Upper lobe of right lung (tissue), 1 donor: ENCODE data around the gene LIMD2. TPM values are rescaled to one million over a fixed set of nuclear protein-coding genes. Genes with fewer than 3 reads are reported as not detected.

Source experiments
- ATAC-seq: fragments of 200-7000 bp; cut with Tn5 transposase; one replicate; pipeline ENCODE4 v1.9.1; 2020; ENCODE audit warnings: mild to moderate bottlenecking, moderate library complexity
- DNase-seq: peaks from one replicate; pipeline ENCODE4 v3.0.0-alpha.2; 2020
- H3K27ac ChIP-seq: fragments of 200-600 bp; one replicate; pipeline ENCODE4 v1.8.0; 2022
- H3K27me3 ChIP-seq: fragments of 200-600 bp; one replicate; pipeline ENCODE4 v1.8.0; 2022; ENCODE audit warnings: mild to moderate bottlenecking
- H3K36me3 ChIP-seq: fragments of 200-600 bp; one replicate; pipeline ENCODE4 v1.8.0; 2022
- H3K4me1 ChIP-seq: fragments of 200-600 bp; one replicate; pipeline ENCODE4 v1.8.0; 2022
- H3K4me3 ChIP-seq: fragments of 200-600 bp; one replicate; pipeline ENCODE4 v1.8.0; 2022; ENCODE audit warnings: mild to moderate bottlenecking
- H3K9me3 ChIP-seq: fragments of 200-600 bp; one replicate; pipeline ENCODE4 v1.8.0; 2022
- CTCF ChIP-seq: fragments of 200-600 bp; IDR thresholded peaks from one replicate; pipeline ENCODE4 v1.8.0; 2022; ENCODE audit warnings: antibody characterized with exemption
- intact Hi-C: fragments of 100-400 bp; cut with DNase I; formaldehyde crosslinking; loops from one replicate; pipeline ENCODE4 v1.11.0; 2022
- total RNA-seq: library from RNA; stranded (reverse); fragmentation: NEBNext Ultra II Directional; extraction: Animal tissue kit (Norgen Biotek cat#: 25700); gene quantifications from one replicate; pipeline ENCODE4 v1.2.1, GENCODE V29; 2021
- donor health status: DM: no; HTN: yes; CAD: no; lungs with severe emphysema.

The LIMD2 gene
- total RNA-seq, 1 donor from 2014 or later: 22.9 TPM

GRCh38 chr17:63696381-63696961, 3.5 kb downstream of the LIMD2 start:
- no peak overlapping the region for H3K4me3 ChIP-seq
- peaks cover 34% of the 10 kb centered on the region for H3K36me3 ChIP-seq
- H3K27me3 ChIP-seq: no peaks in the 10 kb centered on the region
- ATAC-seq (peak; percentile 1), DNase-seq (no peak)
- TF ChIP-seq CTCF: peak; percentile 43
- H3K27ac ChIP-seq: peak overlapping the region; percentile 25
- no peaks in the 10 kb centered on the region for H3K9me3 ChIP-seq
- intact Hi-C loops: no loop called here
- peaks cover 23% of the 10 kb centered on the region for H3K4me1 ChIP-seq

GRCh38 chr17:63695889-63696288, 4.0 kb downstream of the LIMD2 start:
- no peak for DNase-seq
- ATAC-seq: no peak
- Histone ChIP-seq H3K9me3 (no peaks in the 10 kb centered on the region), H3K36me3 (peaks cover 39% of the 10 kb centered on the region), H3K4me3 (no peak overlapping the region), H3K4me1 (peaks cover 17% of the 10 kb centered on the region), H3K27ac (no peak overlapping the region), H3K27me3 (no peaks in the 10 kb centered on the region)
- TF ChIP-seq CTCF: no peak
- intact Hi-C loops: no loop called here

- no peak for TF ChIP-seq CTCF
- ATAC-seq: no peak
- H3K4me1 ChIP-seq: peaks cover 17% of the 10 kb centered on the region
- H3K36me3 ChIP-seq: peaks cover 47% of the 10 kb centered on the region
- H3K4me3 ChIP-seq: no peak overlapping the region
- intact Hi-C loops: no loop called here
- no peak for DNase-seq
- H3K27ac ChIP-seq: no peak overlapping the region
- H3K27me3 ChIP-seq: no peaks in the 10 kb centered on the region
- H3K9me3 ChIP-seq: no peaks in the 10 kb centered on the region
Measured at GRCh38 chr17:63694950-63695773, 4.8 kb downstream of the LIMD2 start.

- intact Hi-C loops: no loop called here
- Histone ChIP-seq H3K4me1 (peaks cover 17% of the 10 kb centered on the region), H3K36me3 (peaks cover 54% of the 10 kb centered on the region)
Measured at GRCh38 chr17:63694229-63694949, 5.5 kb downstream of the LIMD2 start.

More at GRCh38 chr17:63694229-63694949, 5.5 kb downstream of the LIMD2 start:
- ATAC-seq (no peak), DNase-seq (no peak)
- Histone ChIP-seq H3K9me3 (no peaks in the 10 kb centered on the region), H3K27ac (no peak overlapping the region), H3K27me3 (no peaks in the 10 kb centered on the region), H3K4me3 (no peak overlapping the region)
- no peak for TF ChIP-seq CTCF
